ENCODE results near the gene MYO1D.

Gene MYO1D

GRCh38 chr17:32484041-32484461, 392.9 kb downstream of the MYO1D start:
- no peak for TF ChIP-seq CTCF (IDR thresholded peaks at IDR 0.05)

- peak; percentile 77 for TF ChIP-seq CTCF (IDR thresholded peaks at IDR 0.05)
Observed at GRCh38 chr17:32483451-32484019, 393.4 kb downstream of the MYO1D start.

GRCh38 chr17:32482568-32483320, 394.2 kb downstream of the MYO1D start:
- TF ChIP-seq CTCF (IDR thresholded peaks at IDR 0.05): no peak

DNA sequence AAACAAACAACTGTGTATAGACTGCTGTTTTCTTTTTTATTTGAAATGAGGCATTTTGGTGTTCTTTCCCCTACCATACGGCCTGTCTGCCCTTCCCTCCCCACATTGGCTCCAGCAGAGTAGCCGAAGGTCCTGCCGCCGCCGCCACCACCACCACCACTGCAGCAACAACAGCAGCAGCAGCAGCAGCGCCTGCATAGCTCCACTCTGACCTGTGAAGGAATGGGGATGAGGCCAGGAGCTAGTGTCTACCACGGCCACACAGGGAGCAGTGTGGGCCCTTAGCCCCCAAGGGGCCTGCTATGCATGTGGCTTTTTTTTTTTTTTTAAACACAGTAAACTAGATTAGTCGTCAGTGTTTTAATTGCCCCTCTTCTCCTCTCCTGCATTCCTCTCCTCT, 395.7 kb downstream of the MYO1D start:
- TF ChIP-seq CTCF (IDR thresholded peaks at IDR 0.05): no peak

GRCh38 chr17:32479074-32479617, 397.8 kb downstream of the MYO1D start:
- TF ChIP-seq CTCF (IDR thresholded peaks at IDR 0.05): no peak

- TF ChIP-seq CTCF (IDR thresholded peaks at IDR 0.05): no peak
Observed at GRCh38 chr17:32477220-32477619, 399.7 kb downstream of the MYO1D start.

- TF ChIP-seq CTCF (IDR thresholded peaks at IDR 0.05): no peak
Observed at GRCh38 chr17:32475258-32475657, 401.7 kb downstream of the MYO1D start.
